ENCODE data around the gene NSD2.
A peak's percentile ranks its signal among the peaks of the same experiment; 100 is the strongest.

Gene NSD2

GRCh38 chr4:1856071-1856942, 14.9 kb upstream of the NSD2 start, which contains the start of gene LETM1 (continued):
- TF ChIP-seq KLF10 (tag by site-specific recombination; IDR thresholded peaks at IDR 0.05) (peak; percentile 87), ZNF132 (tag by site-specific recombination; IDR thresholded peaks at IDR 0.05; ENCODE audit: borderline replicate concordance) (no peak), SALL2 (tag by site-specific recombination; IDR thresholded peaks at IDR 0.05; ENCODE audit: borderline replicate concordance) (no peak), ZNF19 (tag by site-specific recombination; IDR thresholded peaks at IDR 0.05; ENCODE audit: low read depth) (no peak), TSHZ1 (tag by site-specific recombination; IDR thresholded peaks at IDR 0.05; ENCODE audit: borderline replicate concordance) (no peak), ZNF660 (tag by site-specific recombination; IDR thresholded peaks at IDR 0.05) (0 out of 2 replicates have a peak, but pooled peaks have one; percentile 57), ZNF600 (tag by site-specific recombination; IDR thresholded peaks at IDR 0.05) (peak; percentile 51; the same call in 1 of the 2 replicates), GLI2 (tag by site-specific recombination; IDR thresholded peaks at IDR 0.05; ENCODE audit: borderline replicate concordance, low read depth) (no peak), ZNF354C (tag by site-specific recombination; IDR thresholded peaks at IDR 0.05; ENCODE audit: borderline replicate concordance, low read depth) (no peak), ZBTB48 (tag by site-specific recombination; IDR thresholded peaks at IDR 0.05) (peak; percentile 84), ZNF768 (tag by site-specific recombination; IDR thresholded peaks at IDR 0.05) (no peak), ZNF335 (tag by site-specific recombination; conservative IDR thresholded peaks at IDR 0.05) (peak; percentile 78), ZNF239 (tag by site-specific recombination; IDR thresholded peaks at IDR 0.05) (no peak), ZNF555 (tag by site-specific recombination; conservative IDR thresholded peaks at IDR 0.05) (no peak), ZFP41 (tag by site-specific recombination; IDR thresholded peaks at IDR 0.05; ENCODE audit: borderline replicate concordance) (no peak), ZNF214 (tag by site-specific recombination; IDR thresholded peaks at IDR 0.05; ENCODE audit: borderline replicate concordance) (no peak), ZNF449 (tag by site-specific recombination; IDR thresholded peaks at IDR 0.05) (peak; percentile 67), ZNF76 (tag by site-specific recombination; IDR thresholded peaks at IDR 0.05; ENCODE audit: borderline replicate concordance, low read depth) (peak; percentile 99), ZBTB49 (tag by site-specific recombination; IDR thresholded peaks at IDR 0.05; ENCODE audit: low read depth) (no peak), IKZF3 (tag by site-specific recombination; IDR thresholded peaks at IDR 0.05) (no peak; the same call in 1 of the 2 replicates), ZBTB11 (tag by site-specific recombination; conservative IDR thresholded peaks at IDR 0.05; ENCODE audit: low read depth) (peak; percentile 95), ZNF530 (tag by site-specific recombination; IDR thresholded peaks at IDR 0.05; ENCODE audit: low read depth) (no peak), ZNF404 (tag by site-specific recombination; IDR thresholded peaks at IDR 0.05) (no peak), MZF1 (tag by site-specific recombination; IDR thresholded peaks at IDR 0.05; ENCODE audit: borderline replicate concordance) (no peak), ZNF324 (tag by site-specific recombination; IDR thresholded peaks at IDR 0.05) (0 out of 2 replicates have a peak, but pooled peaks have one; percentile 57), ZSCAN5A (tag by site-specific recombination; IDR thresholded peaks at IDR 0.05) (0 out of 2 replicates have a peak, but pooled peaks have one; percentile 12)
